A673 (cell line): ENCODE measurements around the gene GMDS. TPM values are rescaled to one million over a fixed set of nuclear protein-coding genes. Genes with fewer than 3 reads are reported as not detected.

ENCODE experiments used
- BruUV-seq: library from RNA; stranded (reverse); fragments of 400-500 nt; replicated peaks from 2 replicates; lab custom pipeline; 2021; lab: Mats Ljungman, UMichigan
- CTCF ChIA-PET: fragments of 300-600 bp; sonication (Branson Sonifier 250); formaldehyde crosslinking; loops from one replicate; lab custom pipeline; 2022; ENCODE audit warnings: antibody characterized with exemption; lab: Charles Lee
- POLR2A ChIA-PET: fragments of 300-600 bp; sonication (Branson Sonifier 250); formaldehyde crosslinking; loops from one replicate; lab custom pipeline; 2022; ENCODE audit warnings: antibody characterized with exemption; ENCODE audit not compliant: low non-redundant PET; lab: Charles Lee
- DNase-seq: peaks from one replicate; pipeline ENCODE4 v3.0.0-alpha.2; 2015; ENCODE audit warnings: low spot score
- H3K27ac ChIP-seq: fragments of 200-600 bp; sonication (generic); 2 replicates; pipeline ENCODE4 v1.5.1; 2016; ENCODE audit warnings: mixed run types, low read depth, mild to moderate bottlenecking, mixed read lengths, antibody characterized with exemption, low read length; ENCODE audit not compliant: poor library complexity, severe bottlenecking
- H3K27me3 ChIP-seq: fragments of 200-600 bp; sonication (generic); replicated peaks from 2 replicates; pipeline ENCODE4 v1.6.1; 2017; ENCODE audit warnings: mixed run types, low read depth, mild to moderate bottlenecking, mixed read lengths, antibody characterized with exemption, low read length; ENCODE audit not compliant: insufficient read depth, poor library complexity
- H3K36me3 ChIP-seq: fragments of 200-600 bp; sonication (generic); 2 replicates; pipeline ENCODE4 v1.6.1; 2016; ENCODE audit warnings: mixed run types, mild to moderate bottlenecking, mixed read lengths, antibody characterized with exemption, low read length; ENCODE audit not compliant: insufficient read depth, poor library complexity, severe bottlenecking
- H3K4me1 ChIP-seq: fragments of 200-600 bp; sonication (generic); 2 replicates; pipeline ENCODE4 v1.6.1; 2017; ENCODE audit warnings: mixed run types, mild to moderate bottlenecking, mixed read lengths, antibody characterized with exemption, low read length; ENCODE audit not compliant: insufficient read depth, poor library complexity, severe bottlenecking
- H3K4me3 ChIP-seq: fragments of 200-600 bp; sonication (generic); 2 replicates; pipeline ENCODE4 v1.5.1; 2016; ENCODE audit warnings: low read depth, mixed run types, mild to moderate bottlenecking, mixed read lengths, low read length; ENCODE audit not compliant: poor library complexity, severe bottlenecking
- H3K9me3 ChIP-seq: fragments of 200-600 bp; sonication (generic); 2 replicates; pipeline ENCODE4 v1.6.1; 2016; ENCODE audit warnings: mixed run types, low read depth, mild to moderate bottlenecking, mixed read lengths, antibody characterized with exemption, low read length; ENCODE audit not compliant: poor library complexity, severe bottlenecking
- EZH2 ChIP-seq: fragments of 200-600 bp; sonication (generic); IDR thresholded peaks from 2 replicates; pipeline ENCODE4 v1.6.1; 2017; ENCODE audit warnings: borderline replicate concordance, low read depth, mild to moderate bottlenecking, mixed read lengths, antibody characterized with exemption, low read length; ENCODE audit not compliant: poor library complexity, severe bottlenecking
- intact Hi-C: fragments of 100-400 bp; cut with micrococcal nuclease; formaldehyde crosslinking; loops from one replicate; pipeline ENCODE4 v1.10.0; 2022; ENCODE audit not compliant: unreplicated experiment
- total RNA-seq: library from RNA; stranded (reverse); gene quantifications from 2 replicates; pipeline ENCODE4 v1.2.3, GENCODE V29; 2021
- TF ChIP-seq, protein P1 (sequence below): fragments of 300-800, 200-600 bp; sonication (generic); conservative IDR thresholded peaks from 2 replicates; pipeline ENCODE4 v1.5.1; 2017; ENCODE audit warnings: low read depth, mild to moderate bottlenecking, antibody characterized with exemption, low read length, moderate library complexity, mixed read lengths

Gene GMDS
- total RNA-seq, 1 experiment from 2014 or later, result 15.2 TPM

DNA sequence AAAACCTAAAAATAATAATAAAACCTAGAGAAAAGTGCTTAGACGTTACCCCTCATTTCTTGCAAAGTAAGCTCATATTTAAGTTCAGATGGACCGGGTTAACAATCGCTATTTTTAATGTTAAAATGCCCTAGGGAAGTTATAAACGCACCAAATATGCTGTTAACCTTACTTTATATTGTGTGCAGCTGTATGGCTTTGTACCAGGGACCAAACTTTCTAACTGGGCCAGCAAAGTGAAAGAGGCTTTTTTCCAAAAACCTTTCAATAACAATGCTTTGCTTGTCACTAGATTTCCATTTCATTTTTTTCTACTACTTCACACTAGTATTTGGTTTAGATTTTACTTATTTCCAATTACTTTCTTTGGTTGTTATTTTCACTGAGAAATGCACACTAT is 387.2 kb downstream of the GMDS start:
- intact Hi-C loops, result no loop called here
- H3K4me3 ChIP-seq, result no peak overlapping the region
- peaks cover 20% of the 10 kb centered on the region for H3K4me1 ChIP-seq
- BruUV-seq, result no TSS peak
- H3K27ac ChIP-seq, result no peak overlapping the region
- no peak for TF ChIP-seq EZH2
- TF ChIP-seq, protein P1, sequence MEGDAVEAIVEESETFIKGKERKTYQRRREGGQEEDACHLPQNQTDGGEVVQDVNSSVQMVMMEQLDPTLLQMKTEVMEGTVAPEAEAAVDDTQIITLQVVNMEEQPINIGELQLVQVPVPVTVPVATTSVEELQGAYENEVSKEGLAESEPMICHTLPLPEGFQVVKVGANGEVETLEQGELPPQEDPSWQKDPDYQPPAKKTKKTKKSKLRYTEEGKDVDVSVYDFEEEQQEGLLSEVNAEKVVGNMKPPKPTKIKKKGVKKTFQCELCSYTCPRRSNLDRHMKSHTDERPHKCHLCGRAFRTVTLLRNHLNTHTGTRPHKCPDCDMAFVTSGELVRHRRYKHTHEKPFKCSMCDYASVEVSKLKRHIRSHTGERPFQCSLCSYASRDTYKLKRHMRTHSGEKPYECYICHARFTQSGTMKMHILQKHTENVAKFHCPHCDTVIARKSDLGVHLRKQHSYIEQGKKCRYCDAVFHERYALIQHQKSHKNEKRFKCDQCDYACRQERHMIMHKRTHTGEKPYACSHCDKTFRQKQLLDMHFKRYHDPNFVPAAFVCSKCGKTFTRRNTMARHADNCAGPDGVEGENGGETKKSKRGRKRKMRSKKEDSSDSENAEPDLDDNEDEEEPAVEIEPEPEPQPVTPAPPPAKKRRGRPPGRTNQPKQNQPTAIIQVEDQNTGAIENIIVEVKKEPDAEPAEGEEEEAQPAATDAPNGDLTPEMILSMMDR, result no peak
- ChIA-PET POLR2A (no interaction called here), CTCF (no interaction called here)
- no peaks in the 10 kb centered on the region for H3K36me3 ChIP-seq
- no peaks in the 10 kb centered on the region for H3K27me3 ChIP-seq
- H3K9me3 ChIP-seq, result no peaks in the 10 kb centered on the region
- DNase-seq, result no peak

- H3K4me1 ChIP-seq, result peaks cover 20% of the 10 kb centered on the region
- intact Hi-C loops, result no loop called here
- H3K27me3 ChIP-seq, result no peaks in the 10 kb centered on the region
- POLR2A ChIA-PET, result interaction anchor here (0.9 kb wide), 1 partner anchor 16 kb away, joined by 3 read pairs; no protein-coding TSS in a partner anchor
- BruUV-seq, result no TSS peak
- DNase-seq, result peak; percentile 91
- CTCF ChIA-PET, result no interaction called here
- H3K36me3 ChIP-seq, result no peaks in the 10 kb centered on the region
- peak overlapping the region; percentile 26 for H3K27ac ChIP-seq
- TF ChIP-seq, protein P1, result peak; percentile 44
- TF ChIP-seq EZH2, result no peak
- no peak overlapping the region for H3K4me3 ChIP-seq
- no peaks in the 10 kb centered on the region for H3K9me3 ChIP-seq
Measured at GRCh38 chr6:1856381-1856780, 389.0 kb downstream of the GMDS start.

- BruUV-seq, result no TSS peak
- ChIA-PET CTCF (no interaction called here), POLR2A (interaction anchor here (0.9 kb wide), 1 partner anchor 15 kb away, joined by 3 read pairs; no protein-coding TSS in a partner anchor)
- intact Hi-C loops, result no loop called here
- Histone ChIP-seq H3K9me3 (no peaks in the 10 kb centered on the region), H3K36me3 (no peaks in the 10 kb centered on the region), H3K4me3 (no peak overlapping the region), H3K27ac (peak overlapping the region; percentile 26), H3K27me3 (no peaks in the 10 kb centered on the region), H3K4me1 (peaks cover 20% of the 10 kb centered on the region)
- no peak for DNase-seq
- no peak for TF ChIP-seq EZH2
- TF ChIP-seq, protein P1, result no peak
Measured at GRCh38 chr6:1855890-1856289, 389.5 kb downstream of the GMDS start.
